Measurements from ENCODE around the gene PHF19. TPM values are rescaled to one million over a fixed set of nuclear protein-coding genes. Genes with fewer than 3 reads are reported as not detected.

PHF19 gene
- total and polyA plus RNA-seq, 2 experiments from 2014 or later, result 16.8 to 31.0 TPM

GRCh38 chr9:120925535-120926396 is 48.8 kb upstream of the PHF19 start:
- H3K79me2 ChIP-seq (replicated peaks; ENCODE audit: insufficient read depth), result no peaks in the 10 kb centered on the region
- H3K4me2 ChIP-seq, result peak overlapping the region; percentile 66
- no peak for TF ChIP-seq ZNF331 (CRISPR knock-in tag; IDR thresholded peaks at IDR 0.05; ENCODE audit: low read depth)
- no peak for TF ChIP-seq POLR2AphosphoS5 (IDR thresholded peaks at IDR 0.05; ENCODE audit: low read depth)
- H3K4me3 Mint-ChIP-seq, result no peak overlapping the region
- peaks cover 22% of the 10 kb centered on the region for H3K27me3 Mint-ChIP-seq (ENCODE audit: insufficient read depth, low read depth, poor library complexity)
- peaks cover 46% of the 10 kb centered on the region for H3K4me1 Mint-ChIP-seq
- H3K36me3 ChIP-seq (ENCODE audit: insufficient read depth), result no peaks in the 10 kb centered on the region
- H3K27me3 ChIP-seq (ENCODE audit: insufficient read depth), result peaks cover 15% of the 10 kb centered on the region; the same call in 1 of the 2 replicates
- no peaks in the 10 kb centered on the region for H3K9me3 Mint-ChIP-seq
- H3K27ac Mint-ChIP-seq, result peak overlapping the region; percentile 72; the same call in 1 of the 2 replicates
- H3K4me1 ChIP-seq (ENCODE audit: insufficient read depth), result peaks cover 56% of the 10 kb centered on the region
- H3K27ac ChIP-seq (ENCODE audit: low read depth), result no peak overlapping the region
- no peak for DNase-seq (ENCODE audit: low spot score)
- no peak overlapping the region for H3K4me3 ChIP-seq
- no peaks in the 10 kb centered on the region for H3K9me2 ChIP-seq (ENCODE audit: insufficient read depth)
- H4K20me1 ChIP-seq (replicated peaks; ENCODE audit: insufficient read depth), result no peaks in the 10 kb centered on the region
- ATAC-seq, result no peak
- no peaks in the 10 kb centered on the region for H3K36me3 Mint-ChIP-seq (ENCODE audit: low read depth)
- peaks cover 12% of the 10 kb centered on the region; the same call in 1 of the 2 replicates for H3F3A ChIP-seq (replicated peaks; ENCODE audit: low read depth)
- no peak overlapping the region for H2AFZ ChIP-seq

GRCh38 chr9:120924698-120925534 is 47.9 kb upstream of the PHF19 start:
- no peaks in the 10 kb centered on the region for H3K36me3 Mint-ChIP-seq (ENCODE audit: low read depth)
- H3K27ac Mint-ChIP-seq, result no peak overlapping the region
- peaks cover 64% of the 10 kb centered on the region for H3K4me1 ChIP-seq (ENCODE audit: insufficient read depth)
- peak overlapping the region; percentile 66 for H3K4me2 ChIP-seq
- no peak overlapping the region for H3K4me3 Mint-ChIP-seq
- H3K4me1 Mint-ChIP-seq, result peaks cover 54% of the 10 kb centered on the region
- no peaks in the 10 kb centered on the region for H3K36me3 ChIP-seq (ENCODE audit: insufficient read depth)
- DNase-seq (ENCODE audit: low spot score), result no peak
- no peaks in the 10 kb centered on the region for H4K20me1 ChIP-seq (replicated peaks; ENCODE audit: insufficient read depth)
- H3K27me3 ChIP-seq (ENCODE audit: insufficient read depth), result peaks cover 15% of the 10 kb centered on the region; the same call in 1 of the 2 replicates
- peaks cover 24% of the 10 kb centered on the region for H3K27me3 Mint-ChIP-seq (ENCODE audit: insufficient read depth, low read depth, poor library complexity)
- H2AFZ ChIP-seq, result 0 out of 2 replicates have a peak overlapping the region, but pooled peaks have one; percentile 40
- H3K27ac ChIP-seq (ENCODE audit: low read depth), result no peak overlapping the region
- no peak overlapping the region for H3K4me3 ChIP-seq
- peaks cover 12% of the 10 kb centered on the region; the same call in 1 of the 2 replicates for H3F3A ChIP-seq (replicated peaks; ENCODE audit: low read depth)
- no peaks in the 10 kb centered on the region for H3K79me2 ChIP-seq (replicated peaks; ENCODE audit: insufficient read depth)
- no peaks in the 10 kb centered on the region for H3K9me2 ChIP-seq (ENCODE audit: insufficient read depth)
- no peaks in the 10 kb centered on the region for H3K9me3 Mint-ChIP-seq
- no peak for ATAC-seq
- no peak for TF ChIP-seq REST (IDR thresholded peaks at IDR 0.05; ENCODE audit: unreplicated experiment)
- no peak for TF ChIP-seq ZNF462 (CRISPR knock-in tag; IDR thresholded peaks at IDR 0.05)
- no peak for TF ChIP-seq CTCF (conservative IDR thresholded peaks at IDR 0.05; ENCODE audit: low read depth in 2 of 2)
- TF ChIP-seq JUNB (IDR thresholded peaks at IDR 0.05; ENCODE audit: unreplicated experiment), result no peak
- no peak for TF ChIP-seq NANOG (IDR thresholded peaks at IDR 0.05; ENCODE audit: borderline replicate concordance)

Data from GM23338 (cell line).